Stomach (tissue), 4 donors: ENCODE measurements around the gene OR51B2.

Experiments
- CTCF ChIP-seq, 7 experiments: fragments of 450-650 bp in 4 of 7; fragments of 200-600 bp in 3 of 7; sonication (generic) in 3 of 7; IDR thresholded peaks; one replicate each; pipeline ENCODE4 v1.5.1; 2016 to 2019; ENCODE audit warnings: antibody characterized with exemption in 7 of 7, control low read depth in 2 of 7, mild to moderate bottlenecking in 1 of 7
- POLR2A ChIP-seq, 4 donors: fragments of 450-650 bp; IDR thresholded peaks; one replicate each; pipeline ENCODE4 v1.6.1; 2016; ENCODE audit warnings: antibody characterized with exemption in 4 of 4, control low read depth in 2 of 4, mild to moderate bottlenecking in 1 of 4, moderate library complexity in 1 of 4
- POLR2AphosphoS5 ChIP-seq, 3 donors: sonication (generic); formaldehyde crosslinking; IDR thresholded peaks; one replicate each; pipeline ENCODE4 v1.6.1; 2016; ENCODE audit warnings: antibody characterized with exemption in 3 of 3

GRCh38 chr11:5279471-5280090 is 44.5 kb downstream of the OR51B2 start:
- TF ChIP-seq CTCF (IDR thresholded peaks at IDR 0.05) = no peak
- no peak for TF ChIP-seq POLR2A (IDR thresholded peaks at IDR 0.05)
- TF ChIP-seq POLR2AphosphoS5 (IDR thresholded peaks at IDR 0.05) = no peak
